Activated CD4-positive, alpha-beta T cell treated with anti-CD3 and anti-CD28 coated beads, Interleukin-2, amount 10 ng/mL, durations not matched to agents 7 days and 5 days (primary cell): ENCODE data around the gene PTTG1IP. TPM values are rescaled to one million over a fixed set of nuclear protein-coding genes. Genes with fewer than 3 reads are reported as not detected.
"Not testable (repeated sequence)": the region's sequence is repeated elsewhere in the genome, so short reads cannot be mapped to it uniquely, and the experiment has no call there.

ENCODE experiments used
- CTCF ChIA-PET: fragments of 350-600 bp; sonication (Branson Sonifier 250); formaldehyde crosslinking; loops from one replicate; lab custom pipeline; 2021; ENCODE audit warnings: antibody characterized with exemption; lab: Charles Lee
- POLR2A ChIA-PET: fragments of 350-600 bp; sonication (Branson Sonifier 250); formaldehyde crosslinking; loops from one replicate; lab custom pipeline; 2021; ENCODE audit warnings: antibody characterized with exemption; lab: Charles Lee
- DNase-seq: peaks from one replicate; pipeline ENCODE4 v3.0.0-alpha.2; 2020
- H3K27ac Mint-ChIP-seq: one replicate; pipeline ENCODE4 v1.8.0; 2021; ENCODE audit warnings: mild to moderate bottlenecking, moderate library complexity, mixed read lengths
- H3K27me3 Mint-ChIP-seq: one replicate; pipeline ENCODE4 v1.8.0; 2021; ENCODE audit warnings: mixed read lengths
- H3K36me3 Mint-ChIP-seq: one replicate; pipeline ENCODE4 v1.8.0; 2021; ENCODE audit warnings: low read depth, mixed read lengths
- H3K4me1 Mint-ChIP-seq: one replicate; pipeline ENCODE4 v1.8.0; 2021; ENCODE audit warnings: mixed read lengths
- H3K4me3 Mint-ChIP-seq: one replicate; pipeline ENCODE4 v1.8.0; 2021; ENCODE audit warnings: mild to moderate bottlenecking, moderate library complexity, mixed read lengths
- H3K9me3 Mint-ChIP-seq: one replicate; pipeline ENCODE4 v1.8.0; 2021; ENCODE audit warnings: mixed read lengths
- total RNA-seq, 2 experiments: library from RNA; stranded (reverse); gene quantifications; one replicate each; pipeline ENCODE4 v1.2.3, GENCODE V29; 2021

The PTTG1IP gene
- total RNA-seq, 2 experiments from 2014 or later: 70.2 to 79.9 TPM

DNA sequence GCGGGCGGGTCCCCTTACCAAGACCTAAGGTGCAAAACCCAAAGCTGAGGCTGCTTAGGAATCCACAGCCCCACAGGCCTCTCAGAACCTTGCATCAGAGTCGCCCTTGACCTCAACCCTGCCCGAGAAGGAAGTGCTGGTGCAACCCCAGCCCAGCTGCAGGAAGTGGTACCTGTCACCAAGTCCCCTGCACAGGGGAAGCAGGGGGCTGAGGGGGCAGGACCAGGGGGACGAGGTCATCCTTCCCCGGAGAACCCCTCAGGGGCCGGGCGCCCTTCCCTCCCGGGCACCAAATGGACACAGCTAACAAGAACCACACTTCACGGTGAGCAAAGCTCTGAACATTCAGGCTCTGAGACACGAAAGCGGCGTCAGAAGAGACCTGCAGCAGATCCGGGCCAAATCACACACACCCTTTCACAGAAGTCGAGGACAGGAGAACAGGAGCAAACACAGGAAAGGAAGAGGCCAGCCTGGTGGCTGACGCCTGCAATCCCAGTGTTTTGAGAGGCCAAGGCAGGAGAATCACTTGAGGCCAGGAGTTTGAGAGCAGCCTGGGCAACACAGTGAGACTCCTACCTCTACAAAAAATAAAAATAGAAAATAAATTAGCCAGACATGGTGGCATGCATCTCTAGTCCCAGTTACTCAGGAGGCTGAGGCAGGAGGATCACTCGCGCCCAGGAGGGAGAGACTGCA is 40.8 kb upstream of the PTTG1IP start:
- ChIA-PET CTCF (interaction anchor here (1.3 to 5.5 kb wide), 6 partner anchors 12 to 188 kb away, joined by 3 to 39 read pairs (median 5); no protein-coding TSS in a partner anchor), POLR2A (interaction anchor here (0.6 kb wide), 1 partner anchor 600 kb away, joined by 4 read pairs; no protein-coding TSS in a partner anchor)
- peaks cover 44% of the 10 kb centered on the region for H3K36me3 Mint-ChIP-seq
- no peaks in the 10 kb centered on the region for H3K27me3 Mint-ChIP-seq
- H3K4me3 Mint-ChIP-seq: peak overlapping the region; percentile 99
- peaks cover 83% of the 10 kb centered on the region for H3K4me1 Mint-ChIP-seq
- H3K27ac Mint-ChIP-seq: peak overlapping the region; percentile 87
- DNase-seq: peak; percentile 75
- H3K9me3 Mint-ChIP-seq: no peaks in the 10 kb centered on the region

DNA sequence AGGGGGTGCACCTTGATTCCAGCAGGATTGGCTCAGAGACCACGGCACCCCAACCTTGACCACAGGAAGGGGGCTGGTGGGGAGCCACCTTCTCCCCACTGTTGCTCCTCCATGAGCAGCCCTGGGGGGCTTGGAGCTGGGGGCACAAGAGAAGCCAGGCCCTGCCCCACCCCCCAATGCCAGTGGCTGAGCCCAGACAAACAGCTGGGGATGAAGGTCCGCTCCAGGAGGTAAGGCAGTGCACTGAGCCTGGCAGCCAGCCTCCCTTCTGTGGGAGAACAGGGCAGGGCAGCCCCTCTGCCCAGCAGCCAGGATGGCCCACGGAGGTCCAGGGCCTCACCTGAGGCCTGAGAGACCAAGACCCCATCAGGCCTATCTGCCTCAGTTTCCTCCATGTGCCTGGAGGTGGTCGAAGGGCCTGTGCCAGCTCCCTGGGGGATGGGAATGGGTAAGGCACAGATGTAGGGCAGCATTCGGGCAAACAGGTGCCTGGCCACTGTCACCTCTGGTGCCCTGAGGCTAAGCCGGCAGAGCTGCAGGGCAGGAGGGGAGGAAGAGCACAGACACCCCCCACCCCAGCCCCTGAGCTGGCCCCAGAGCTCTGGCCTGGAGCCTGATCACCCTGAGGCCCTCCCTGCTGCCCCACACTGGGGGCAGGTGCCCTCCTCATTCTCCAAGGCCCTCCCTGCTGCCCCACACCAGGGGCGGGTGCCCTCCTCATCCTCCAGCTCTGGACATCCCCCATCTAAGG is 40.1 kb upstream of the PTTG1IP start:
- POLR2A ChIA-PET: no interaction called here
- H3K9me3 Mint-ChIP-seq: no peaks in the 10 kb centered on the region
- peaks cover 88% of the 10 kb centered on the region for H3K4me1 Mint-ChIP-seq
- no peak for DNase-seq
- no peaks in the 10 kb centered on the region for H3K27me3 Mint-ChIP-seq
- peak overlapping the region; percentile 99 for H3K4me3 Mint-ChIP-seq
- CTCF ChIA-PET: interaction anchor here (1.0 to 5.5 kb wide), 6 partner anchors 13 to 189 kb away, joined by 3 to 39 read pairs (median 4); no protein-coding TSS in a partner anchor
- peaks cover 47% of the 10 kb centered on the region for H3K36me3 Mint-ChIP-seq
- peak overlapping the region; percentile 87 for H3K27ac Mint-ChIP-seq

DNA sequence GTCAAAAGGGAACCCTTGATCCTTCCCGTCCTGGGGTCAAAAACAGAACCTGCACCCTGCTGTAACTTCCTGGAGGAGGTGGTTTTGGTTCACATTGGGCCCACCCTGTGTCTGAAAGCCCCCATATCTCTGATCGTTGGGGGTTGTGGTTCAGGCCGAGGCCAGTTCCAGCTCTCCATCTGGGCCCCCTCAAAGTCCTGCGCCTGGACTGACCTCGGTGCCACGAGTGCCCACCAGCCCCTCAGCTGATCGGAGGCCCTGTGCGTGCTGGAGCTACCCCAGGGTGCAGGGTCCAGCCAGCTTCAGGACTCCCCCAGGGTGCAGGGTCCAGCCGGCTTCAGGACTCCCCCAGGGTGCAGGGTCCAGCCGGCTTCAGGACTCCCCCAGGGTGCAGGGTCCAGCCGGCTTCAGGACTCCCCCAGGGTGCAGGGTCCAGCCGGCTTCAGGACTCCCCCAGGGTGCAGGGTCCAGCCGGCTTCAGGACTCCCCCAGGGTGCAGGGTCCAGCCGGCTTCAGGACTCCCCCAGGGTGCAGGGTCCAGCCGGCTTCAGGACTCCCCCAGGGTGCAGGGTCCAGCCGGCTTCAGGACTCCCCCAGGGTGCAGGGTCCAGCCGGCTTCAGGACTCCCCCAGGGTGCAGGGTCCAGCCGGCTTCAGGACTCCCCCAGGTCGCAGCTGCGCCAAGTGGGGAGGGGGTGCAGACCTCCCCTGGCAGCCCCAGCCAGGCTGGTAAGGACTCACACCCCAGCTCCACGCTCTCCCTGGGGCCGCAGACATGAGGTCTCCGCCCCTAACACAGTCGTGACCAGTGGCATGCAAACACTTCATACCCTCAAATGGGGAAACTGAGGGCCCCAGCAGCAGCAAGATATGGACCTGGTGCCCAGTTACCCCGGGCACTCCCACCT is 39.3 kb upstream of the PTTG1IP start:
- DNase-seq, H3K27me3 Mint-ChIP-seq, POLR2A ChIA-PET, H3K9me3 Mint-ChIP-seq: not testable (repeated sequence)
- peaks cover 43% of the 10 kb centered on the region for H3K36me3 Mint-ChIP-seq
- peaks cover 83% of the 10 kb centered on the region for H3K4me1 Mint-ChIP-seq
- peak overlapping the region; percentile 90 for H3K27ac Mint-ChIP-seq
- peak overlapping the region; percentile 99 for H3K4me3 Mint-ChIP-seq
- CTCF ChIA-PET: interaction anchor here (1.0 to 5.5 kb wide), 5 partner anchors 13 to 21 kb away, joined by 4 to 39 read pairs (median 4); no protein-coding TSS in a partner anchor

DNA sequence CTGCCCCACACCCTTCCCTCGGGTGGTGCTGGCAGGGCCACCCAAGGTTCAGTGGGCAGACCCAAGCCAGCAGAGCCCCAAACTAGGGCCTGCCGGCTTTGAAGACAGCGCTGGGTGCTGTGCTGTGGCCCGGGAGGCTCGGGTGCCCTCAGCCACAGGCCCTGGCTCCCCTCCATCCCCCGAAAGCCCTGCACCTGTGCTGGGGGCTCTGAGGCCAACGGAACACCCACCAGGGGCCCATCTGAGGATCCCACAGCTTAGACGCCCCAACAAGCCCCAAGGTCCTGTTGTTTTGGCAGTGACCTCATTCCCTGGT is 38.6 kb upstream of the PTTG1IP start:
- no peaks in the 10 kb centered on the region for H3K27me3 Mint-ChIP-seq
- ChIA-PET POLR2A (no interaction called here), CTCF (interaction anchor here (1.0 to 5.5 kb wide), 6 partner anchors 9 to 35 kb away, joined by 3 to 39 read pairs (median 4); partner anchors contain the start of gene ITGB2)
- H3K36me3 Mint-ChIP-seq: peaks cover 38% of the 10 kb centered on the region
- H3K9me3 Mint-ChIP-seq: no peaks in the 10 kb centered on the region
- no peak for DNase-seq
- H3K4me1 Mint-ChIP-seq: peaks cover 78% of the 10 kb centered on the region
- peak overlapping the region; percentile 90 for H3K27ac Mint-ChIP-seq
- H3K4me3 Mint-ChIP-seq: peak overlapping the region; percentile 71

DNA sequence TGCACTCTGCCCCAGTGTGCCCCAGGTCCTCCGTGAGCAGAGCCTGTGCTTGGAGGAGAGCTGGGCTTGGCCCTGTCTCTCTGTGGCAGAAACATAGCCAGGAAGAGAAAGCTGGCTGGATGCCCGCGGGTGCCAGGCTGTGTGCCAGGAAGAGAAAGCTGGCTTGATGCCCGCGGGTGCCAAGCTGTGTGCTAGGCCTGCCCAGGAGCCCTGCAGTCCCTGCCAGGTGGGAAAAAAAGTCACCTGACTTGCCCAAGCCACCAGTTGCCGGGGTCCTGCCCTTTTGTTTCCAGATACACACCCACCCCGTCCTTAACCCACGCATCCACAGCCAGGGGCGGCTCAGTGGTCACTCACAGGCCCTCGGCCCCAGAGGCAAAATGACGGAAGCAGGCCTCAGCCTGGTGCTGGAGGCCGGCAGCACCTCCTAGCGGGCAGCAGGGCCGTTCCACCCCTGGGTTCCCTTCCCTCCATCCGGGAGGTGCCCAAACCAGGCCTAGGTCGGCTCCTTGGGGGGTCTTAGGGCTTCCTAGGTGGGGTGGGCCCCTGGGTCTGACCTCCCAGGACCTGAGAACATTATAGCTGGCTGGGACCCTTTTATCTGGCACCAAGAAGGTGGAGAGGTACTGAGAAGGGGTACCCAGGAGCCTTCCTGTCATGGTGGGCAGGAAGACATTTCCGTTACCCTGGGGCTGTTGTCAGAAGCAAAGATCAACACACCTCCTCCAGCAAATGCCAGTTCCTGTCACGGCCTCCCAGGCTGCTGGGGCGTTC is 38.1 kb upstream of the PTTG1IP start:
- CTCF ChIA-PET: interaction anchor here (0.6 to 5.5 kb wide), 7 partner anchors 9 to 35 kb away, joined by 3 to 39 read pairs (median 4); partner anchors contain the start of gene ITGB2
- peak; percentile 80 for DNase-seq
- H3K4me3 Mint-ChIP-seq: peak overlapping the region; percentile 71
- no peaks in the 10 kb centered on the region for H3K9me3 Mint-ChIP-seq
- H3K27ac Mint-ChIP-seq: peak overlapping the region; percentile 90
- POLR2A ChIA-PET: no interaction called here
- H3K27me3 Mint-ChIP-seq: no peaks in the 10 kb centered on the region
- H3K36me3 Mint-ChIP-seq: peaks cover 35% of the 10 kb centered on the region
- H3K4me1 Mint-ChIP-seq: peaks cover 73% of the 10 kb centered on the region

DNA sequence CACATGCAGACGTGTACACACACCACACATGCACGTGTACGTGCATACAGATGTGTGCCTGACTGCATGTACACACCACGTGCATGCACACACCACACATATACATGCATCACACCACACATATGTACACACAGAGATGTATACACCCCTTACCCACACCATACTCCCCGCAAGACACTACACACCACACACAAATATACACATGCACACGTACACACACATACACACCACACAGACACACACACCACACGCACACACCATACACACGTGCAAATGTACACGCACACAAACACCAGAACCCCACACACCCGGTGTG is 37.5 kb upstream of the PTTG1IP start:
- Mint-ChIP-seq H3K36me3 (peaks cover 37% of the 10 kb centered on the region), H3K27me3 (no peaks in the 10 kb centered on the region), H3K27ac (peak overlapping the region; percentile 90), H3K9me3 (no peaks in the 10 kb centered on the region), H3K4me3 (peak overlapping the region; percentile 71), H3K4me1 (peaks cover 71% of the 10 kb centered on the region)
- CTCF ChIA-PET: interaction anchor here (0.6 to 5.5 kb wide), 4 partner anchors 10 to 34 kb away, joined by 3 to 39 read pairs (median 4); partner anchors contain the start of gene ITGB2
- POLR2A ChIA-PET: no interaction called here
- no peak for DNase-seq

DNA sequence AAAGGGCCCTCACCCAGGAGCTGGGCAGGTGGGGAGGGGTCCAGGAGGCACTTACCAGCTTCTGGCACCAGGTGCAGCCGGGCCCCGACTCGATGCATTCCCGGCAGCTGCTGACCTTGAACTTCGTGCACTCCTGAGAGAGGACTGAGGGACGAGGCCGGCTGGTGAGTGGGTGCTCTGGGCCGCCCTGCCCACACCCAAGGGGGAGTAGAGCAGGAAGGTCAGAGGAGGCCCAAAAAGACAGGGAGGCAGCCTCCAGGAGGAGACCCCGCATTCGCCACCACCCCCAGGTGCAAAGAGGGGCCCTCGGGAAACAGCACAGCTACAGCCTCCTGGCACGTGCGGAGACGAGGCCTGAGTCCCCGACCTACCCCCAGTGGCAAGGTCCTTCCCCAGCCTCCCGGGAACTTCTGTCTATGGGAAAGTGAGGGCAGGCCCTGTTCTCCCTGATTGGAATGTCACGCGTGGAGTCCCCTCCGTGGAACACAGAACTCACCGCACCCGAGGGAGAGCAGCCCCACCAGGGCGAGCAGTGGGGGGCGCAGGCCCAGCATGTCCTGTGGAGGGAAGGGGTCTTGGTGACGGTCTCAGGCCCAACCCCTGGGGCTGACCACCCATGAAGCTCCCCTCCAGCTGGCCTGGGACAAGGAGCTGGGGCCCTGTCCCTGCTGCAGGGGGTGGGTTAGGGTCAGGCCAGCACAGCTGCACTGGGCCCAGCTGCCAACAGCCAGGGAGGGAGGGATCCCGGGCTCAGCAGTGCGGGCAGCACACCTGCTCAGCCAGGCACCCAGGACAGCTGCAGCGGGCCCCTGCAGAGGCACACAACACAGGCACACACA is 37.0 kb upstream of the PTTG1IP start:
- Mint-ChIP-seq H3K27me3 (no peaks in the 10 kb centered on the region), H3K4me3 (peak overlapping the region; percentile 71), H3K27ac (peak overlapping the region; percentile 90), H3K9me3 (no peaks in the 10 kb centered on the region), H3K4me1 (peaks cover 65% of the 10 kb centered on the region), H3K36me3 (peaks cover 35% of the 10 kb centered on the region)
- CTCF ChIA-PET: interaction anchor here (1.1 to 5.5 kb wide), 3 partner anchors 9 to 15 kb away, joined by 4 to 39 read pairs (median 5); partner anchors contain the start of gene ITGB2
- DNase-seq: no peak
- POLR2A ChIA-PET: no interaction called here

DNA sequence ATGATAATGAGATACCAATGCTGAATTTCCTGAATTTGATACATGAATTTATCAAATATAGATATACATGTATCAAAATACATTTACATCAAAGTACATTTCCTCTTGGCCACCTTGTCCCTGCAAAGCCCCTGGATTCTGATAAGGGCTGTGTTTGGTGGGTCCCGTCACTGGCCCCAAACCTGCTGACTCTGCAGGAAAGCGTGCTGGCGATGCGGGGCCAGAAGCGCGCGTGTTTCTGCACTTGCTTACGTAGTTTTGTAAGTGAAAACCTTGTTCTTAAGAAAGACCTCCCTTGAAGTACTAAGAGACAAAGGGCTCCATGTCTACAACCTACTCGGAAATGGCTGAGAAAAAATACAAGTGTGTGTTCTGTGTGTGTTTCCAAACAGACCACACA is 36.2 kb upstream of the PTTG1IP start:
- CTCF ChIA-PET: interaction anchor here (1.1 kb wide), 1 partner anchor 10 kb away, joined by 4 read pairs; no protein-coding TSS in a partner anchor
- Mint-ChIP-seq H3K4me1 (peaks cover 58% of the 10 kb centered on the region), H3K27me3 (no peaks in the 10 kb centered on the region), H3K4me3 (no peak overlapping the region), H3K27ac (peak overlapping the region; percentile 41), H3K9me3 (no peaks in the 10 kb centered on the region), H3K36me3 (peaks cover 37% of the 10 kb centered on the region)
- DNase-seq: no peak
- POLR2A ChIA-PET: no interaction called here

DNA sequence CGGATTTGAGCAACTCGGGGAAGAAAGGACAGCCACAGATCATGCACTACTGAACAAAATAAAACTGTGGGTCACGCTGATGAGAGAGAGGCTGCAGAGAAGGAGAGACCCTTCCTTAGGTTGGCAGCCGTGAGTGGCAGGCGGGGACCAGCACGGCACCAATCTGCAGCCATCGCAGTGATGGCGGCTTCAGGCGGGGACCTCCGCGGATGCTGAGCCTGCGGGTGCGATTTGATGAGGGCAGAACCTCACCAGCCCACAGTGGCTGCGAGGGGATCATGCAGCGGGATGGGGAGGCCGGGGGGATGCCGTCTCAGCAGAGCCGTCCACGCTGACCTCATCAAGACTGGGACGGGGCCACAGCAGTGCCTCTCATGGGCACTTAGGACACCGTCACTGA is 35.4 kb upstream of the PTTG1IP start:
- CTCF ChIA-PET: no interaction called here
- POLR2A ChIA-PET: no interaction called here
- Mint-ChIP-seq H3K36me3 (peaks cover 43% of the 10 kb centered on the region), H3K27ac (peak overlapping the region; percentile 31), H3K4me1 (peaks cover 57% of the 10 kb centered on the region), H3K4me3 (no peak overlapping the region), H3K27me3 (no peaks in the 10 kb centered on the region), H3K9me3 (no peaks in the 10 kb centered on the region)
- no peak for DNase-seq

DNA sequence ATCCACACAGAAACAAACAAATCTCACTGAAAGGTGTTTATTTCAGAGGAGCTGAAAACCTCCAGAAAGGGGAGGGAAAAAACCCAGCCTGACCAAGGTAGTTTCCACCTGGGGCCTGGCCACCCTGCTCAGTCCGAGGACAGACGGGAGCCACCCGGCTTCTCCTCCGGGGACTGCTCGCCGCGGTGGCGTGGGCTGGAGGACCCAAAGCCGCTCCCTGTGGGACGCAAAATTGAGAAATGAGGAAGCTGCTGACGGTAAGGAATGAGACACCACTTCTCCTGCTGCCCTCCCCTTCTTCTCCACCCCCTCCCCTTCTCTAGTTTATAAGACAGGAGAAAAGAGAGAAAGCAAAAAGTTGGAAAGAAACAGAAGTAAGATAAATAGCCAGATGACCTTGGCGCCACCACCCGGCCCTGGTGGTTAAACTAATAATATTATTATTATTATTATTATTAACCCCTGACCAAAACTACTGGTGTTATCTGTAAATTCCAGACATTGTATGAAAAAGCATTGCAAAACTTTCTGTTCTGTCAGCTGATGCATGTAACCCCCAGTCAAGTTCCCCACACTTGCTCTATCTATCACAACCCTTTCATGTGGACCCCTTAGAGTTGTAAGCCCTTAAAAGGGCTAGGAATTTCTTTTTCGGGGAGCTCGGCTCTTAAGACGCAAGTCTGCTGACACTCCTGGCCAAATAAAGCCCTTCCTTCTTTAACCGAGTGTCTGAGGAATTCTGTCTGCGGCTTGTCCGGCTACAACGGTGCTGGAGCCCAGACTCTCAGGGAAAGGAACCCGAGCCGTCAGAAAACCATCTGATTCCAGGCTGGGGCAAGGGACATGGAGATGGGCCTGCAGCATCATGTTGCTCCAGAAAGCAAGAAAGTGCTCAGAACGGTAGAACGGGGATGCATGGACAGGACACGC is 34.7 kb upstream of the PTTG1IP start:
- peaks cover 55% of the 10 kb centered on the region for H3K4me1 Mint-ChIP-seq
- no peak for DNase-seq
- H3K27me3 Mint-ChIP-seq: no peaks in the 10 kb centered on the region
- H3K27ac Mint-ChIP-seq: peak overlapping the region; percentile 31
- ChIA-PET POLR2A (no interaction called here), CTCF (no interaction called here)
- H3K9me3 Mint-ChIP-seq: no peaks in the 10 kb centered on the region
- no peak overlapping the region for H3K4me3 Mint-ChIP-seq
- H3K36me3 Mint-ChIP-seq: peaks cover 49% of the 10 kb centered on the region
